ENCODE measurements around the gene IL22RA2.

The IL22RA2 gene

GRCh38 chr6:137097057-137097456, 76.4 kb downstream of the IL22RA2 start:
- DNase-seq (ENCODE audit: low read depth, low spot score) = no peak

GRCh38 chr6:137095651-137096238, 77.7 kb downstream of the IL22RA2 start:
- DNase-seq (ENCODE audit: low read depth, low spot score) = no peak

- DNase-seq (ENCODE audit: low read depth, low spot score) = no peak
Observed at GRCh38 chr6:137095093-137095492, 78.4 kb downstream of the IL22RA2 start.

GRCh38 chr6:137094411-137095008, 78.9 kb downstream of the IL22RA2 start:
- peak; percentile 80 for DNase-seq (ENCODE audit: low read depth, low spot score)
